ENCODE results near the gene BACH2.

GRCh38 chr6:90278129-90278528 is 18.5 kb downstream of the BACH2 start:
- TF ChIP-seq EZH2 (IDR thresholded peaks at IDR 0.05), result no peak
- TF ChIP-seq CTCF (IDR thresholded peaks at IDR 0.05), result no peak
- TF ChIP-seq EZH2phosphoT487 (IDR thresholded peaks at IDR 0.05), result no peak

Data from neural progenitor cell (in vitro differentiated cells).